ENCODE results near the gene CBLB.

The CBLB gene

GRCh38 chr3:105869861-105870755 lies 1.3 kb upstream of the CBLB start:
- no peak for DNase-seq

GRCh38 chr3:105869531-105869833 lies 670 bp upstream of the CBLB start:
- no peak for DNase-seq

- no peak for DNase-seq
Observed at GRCh38 chr3:105868431-105868741, 426 bp downstream of the CBLB start.

- no peak for DNase-seq
Observed at GRCh38 chr3:105867712-105868430, 941 bp downstream of the CBLB start.

- no peak for DNase-seq
Observed at GRCh38 chr3:105866656-105867653, 1.9 kb downstream of the CBLB start.

- DNase-seq, result no peak
Observed at GRCh38 chr3:105865867-105866350, 2.9 kb downstream of the CBLB start.

GRCh38 chr3:105865016-105865623 lies 3.7 kb downstream of the CBLB start:
- no peak for DNase-seq

GRCh38 chr3:105864212-105864611 lies 4.6 kb downstream of the CBLB start:
- DNase-seq, result no peak

GRCh38 chr3:105863608-105864007 lies 5.2 kb downstream of the CBLB start:
- DNase-seq, result no peak

- no peak for DNase-seq
Observed at GRCh38 chr3:105862217-105862616, 6.6 kb downstream of the CBLB start.

- DNase-seq, result no peak
Observed at GRCh38 chr3:105860641-105861040, 8.2 kb downstream of the CBLB start.

GRCh38 chr3:105858017-105858416 lies 10.8 kb downstream of the CBLB start:
- no peak for DNase-seq

- no peak for DNase-seq
Observed at GRCh38 chr3:105857601-105858000, 11.2 kb downstream of the CBLB start.

GRCh38 chr3:105856605-105857004 lies 12.2 kb downstream of the CBLB start:
- no peak for DNase-seq

GRCh38 chr3:105853801-105854432 lies 14.9 kb downstream of the CBLB start:
- no peak for DNase-seq

GRCh38 chr3:105851582-105851981 lies 17.2 kb downstream of the CBLB start:
- DNase-seq, result no peak

- DNase-seq, result no peak
Observed at GRCh38 chr3:105851176-105851575, 17.6 kb downstream of the CBLB start.

GRCh38 chr3:105850593-105850992 lies 18.2 kb downstream of the CBLB start:
- DNase-seq, result no peak

- no peak for DNase-seq
Observed at GRCh38 chr3:105848821-105849220, 20.0 kb downstream of the CBLB start.

GRCh38 chr3:105847865-105848264 lies 20.9 kb downstream of the CBLB start:
- DNase-seq, result no peak

- DNase-seq, result no peak
Observed at GRCh38 chr3:105847452-105847851, 21.4 kb downstream of the CBLB start.

- no peak for DNase-seq
Observed at GRCh38 chr3:105846809-105847208, 22.0 kb downstream of the CBLB start.
